GM12875 (cell line): Measurements from ENCODE around the gene PNMA8A.

Source experiments
- H3K4me3 ChIP-seq: one replicate; pipeline ENCODE4 v1.5.1; 2011; ENCODE audit warnings: low read depth, low read length, control low read depth
- TF ChIP-seq, protein P1 (sequence below): IDR thresholded peaks from 2 replicates; pipeline ENCODE4 v1.5.1; 2011; ENCODE audit warnings: low read depth, mild to moderate bottlenecking, control low read depth, inconsistent platforms, low read length, moderate library complexity, borderline replicate concordance; ENCODE audit not compliant: insufficient read depth

The PNMA8A gene

DNA sequence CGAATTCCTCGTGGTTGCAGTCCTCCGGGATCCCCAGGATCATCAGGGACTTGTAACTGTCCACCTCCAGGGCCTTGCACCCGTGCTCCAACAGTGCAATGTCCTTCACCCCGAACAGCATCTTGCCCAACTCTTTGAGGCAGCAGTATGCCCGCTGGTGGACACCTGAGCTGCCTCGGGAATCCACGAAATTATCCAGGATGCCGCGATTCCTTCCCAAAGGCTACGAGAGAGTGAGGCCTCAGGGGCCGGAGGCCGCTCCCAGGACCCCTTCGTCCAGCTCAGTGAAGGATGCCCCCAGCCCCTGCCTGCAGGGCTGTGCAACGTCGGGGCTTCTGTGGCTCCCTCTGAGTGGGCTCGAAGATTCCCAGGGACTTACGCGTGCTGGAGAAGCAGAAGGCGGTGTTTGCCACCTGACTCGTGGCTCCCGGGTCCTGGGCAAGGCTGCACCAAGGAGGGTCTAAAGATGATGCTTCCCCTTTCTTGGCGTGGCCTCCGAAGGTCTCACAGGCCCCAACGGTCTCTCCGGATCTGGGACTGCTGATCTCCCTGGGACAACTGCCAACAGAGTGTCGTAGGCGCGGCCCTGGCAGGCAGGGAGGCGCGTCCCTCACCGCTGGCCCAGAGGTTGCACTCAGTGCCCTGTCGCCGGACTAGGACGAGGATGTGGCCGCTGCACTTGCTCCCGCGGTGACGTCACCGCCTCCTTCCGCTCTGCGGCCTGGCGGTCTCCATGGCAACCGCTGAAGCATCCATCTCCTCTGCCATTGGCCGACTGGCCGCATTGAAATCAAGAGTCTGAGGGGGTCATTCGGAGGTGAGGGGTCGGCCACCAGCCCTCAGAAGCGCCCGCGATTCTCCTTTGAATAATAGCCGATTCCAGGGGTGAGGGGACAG, 42.9 kb downstream of the PNMA8A start, which contains the start of gene PNMA8C:
PNMA8C (minus strand) TSS at position 698 of the 897 bp plus-strand sequence; CDS start at position 121, 577 bp downstream.
- no peak within 1 kb of the TSS for H3K4me3 ChIP-seq
- TF ChIP-seq, protein P1, sequence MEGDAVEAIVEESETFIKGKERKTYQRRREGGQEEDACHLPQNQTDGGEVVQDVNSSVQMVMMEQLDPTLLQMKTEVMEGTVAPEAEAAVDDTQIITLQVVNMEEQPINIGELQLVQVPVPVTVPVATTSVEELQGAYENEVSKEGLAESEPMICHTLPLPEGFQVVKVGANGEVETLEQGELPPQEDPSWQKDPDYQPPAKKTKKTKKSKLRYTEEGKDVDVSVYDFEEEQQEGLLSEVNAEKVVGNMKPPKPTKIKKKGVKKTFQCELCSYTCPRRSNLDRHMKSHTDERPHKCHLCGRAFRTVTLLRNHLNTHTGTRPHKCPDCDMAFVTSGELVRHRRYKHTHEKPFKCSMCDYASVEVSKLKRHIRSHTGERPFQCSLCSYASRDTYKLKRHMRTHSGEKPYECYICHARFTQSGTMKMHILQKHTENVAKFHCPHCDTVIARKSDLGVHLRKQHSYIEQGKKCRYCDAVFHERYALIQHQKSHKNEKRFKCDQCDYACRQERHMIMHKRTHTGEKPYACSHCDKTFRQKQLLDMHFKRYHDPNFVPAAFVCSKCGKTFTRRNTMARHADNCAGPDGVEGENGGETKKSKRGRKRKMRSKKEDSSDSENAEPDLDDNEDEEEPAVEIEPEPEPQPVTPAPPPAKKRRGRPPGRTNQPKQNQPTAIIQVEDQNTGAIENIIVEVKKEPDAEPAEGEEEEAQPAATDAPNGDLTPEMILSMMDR = no peak

DNA sequence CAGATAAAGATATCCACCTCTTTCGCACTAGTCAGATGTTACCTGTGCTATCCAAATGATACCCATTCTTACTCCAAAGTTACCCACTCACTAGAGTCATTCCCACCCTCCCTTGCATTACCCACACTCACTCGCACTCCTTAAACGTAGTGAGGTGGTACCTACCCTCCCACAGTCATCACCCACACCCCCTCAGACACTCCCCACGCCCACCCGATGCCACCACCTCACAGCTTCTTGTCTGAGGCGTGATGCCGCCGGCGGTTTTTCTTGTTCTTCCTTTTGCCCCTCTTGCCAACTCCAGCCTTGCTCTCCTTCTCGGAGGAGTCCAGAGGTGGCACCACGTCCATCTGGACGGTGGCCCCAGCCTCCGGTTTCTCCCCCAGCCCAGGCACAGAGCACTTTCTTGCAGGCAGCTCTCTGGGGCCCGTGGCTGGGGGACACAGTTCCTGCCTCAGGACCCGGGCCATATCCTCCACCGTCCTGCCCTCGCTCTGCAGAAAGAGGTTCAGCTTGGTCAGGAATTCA, 43.8 kb downstream of the PNMA8A start:
- TF ChIP-seq, protein P1 = no peak
- no peak overlapping the region for H3K4me3 ChIP-seq

DNA sequence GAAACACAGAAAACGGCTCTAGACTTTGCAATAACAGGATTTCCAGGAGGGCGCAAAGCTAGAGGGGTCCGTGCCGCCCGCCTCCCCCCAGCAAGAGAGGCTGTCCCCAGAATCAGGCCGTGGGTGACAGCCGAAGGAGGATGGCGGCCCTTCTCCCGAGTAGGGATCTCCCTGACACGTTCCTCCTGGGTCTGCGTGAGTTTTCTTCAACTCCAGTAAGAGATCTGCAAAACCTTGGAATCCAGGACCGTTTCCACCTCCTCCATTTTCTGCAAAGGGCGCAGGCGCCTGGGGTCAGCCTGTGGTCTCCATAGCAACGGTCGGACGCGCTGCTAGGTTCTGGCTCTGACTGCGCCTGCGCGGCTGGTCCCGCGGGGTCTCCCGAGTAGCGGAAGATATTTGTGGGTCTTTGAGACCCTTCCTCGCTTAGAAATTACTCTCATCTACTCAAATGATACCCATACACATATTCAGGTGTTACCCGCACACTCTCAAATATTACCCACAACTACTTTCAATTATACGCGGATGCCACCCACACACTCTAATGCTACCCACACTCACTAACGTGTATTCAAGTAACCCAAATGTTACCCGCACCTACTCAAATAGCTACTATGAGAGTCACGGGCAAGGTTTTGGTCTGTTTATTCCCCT, 44.7 kb downstream of the PNMA8A start:
- H3K4me3 ChIP-seq = no peak overlapping the region
- TF ChIP-seq, protein P1 = no peak

DNA sequence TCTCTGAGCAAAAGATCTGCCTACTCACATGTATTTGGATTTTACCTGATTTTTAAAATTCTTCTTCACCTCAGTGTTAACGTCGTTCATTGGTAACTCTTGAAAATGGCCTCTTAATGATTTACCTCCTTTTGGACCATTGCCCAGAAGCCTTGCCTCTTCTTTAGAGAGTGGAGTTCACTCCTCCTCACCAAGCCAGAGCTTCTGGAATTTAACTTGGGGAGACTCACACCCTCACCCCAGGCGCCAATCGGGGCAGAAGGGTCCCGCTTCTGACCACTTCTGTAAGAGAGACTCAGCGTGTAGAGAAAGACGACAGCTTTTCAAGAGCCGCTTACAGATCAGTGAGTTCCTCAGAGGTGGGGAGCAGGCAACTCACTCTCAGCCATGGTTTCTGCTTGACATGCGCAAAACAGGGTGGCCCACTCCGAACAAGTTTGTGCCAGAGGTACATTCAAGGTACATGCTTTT, 45.3 kb downstream of the PNMA8A start:
- H3K4me3 ChIP-seq = no peak overlapping the region
- TF ChIP-seq, protein P1 = no peak

DNA sequence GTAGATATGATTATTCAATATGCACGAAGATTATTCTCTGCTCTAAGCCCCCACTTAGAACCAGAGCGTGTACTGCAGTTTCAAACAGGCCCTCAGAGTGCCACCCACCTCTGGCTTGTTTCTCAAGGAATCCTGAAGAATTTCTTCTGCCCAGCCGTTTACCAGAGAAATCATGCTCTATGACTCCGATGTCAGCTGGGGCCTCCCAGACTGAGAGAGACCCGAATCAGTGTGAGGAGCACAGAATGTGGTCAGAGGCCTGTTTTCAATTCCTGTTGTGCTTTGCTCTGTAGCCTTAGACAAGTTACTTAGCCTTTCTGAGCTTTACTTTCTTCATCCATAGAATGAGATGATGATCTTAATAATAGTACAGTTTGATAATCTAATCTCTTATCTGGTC, 48.2 kb downstream of the PNMA8A start:
- H3K4me3 ChIP-seq = no peak overlapping the region
- TF ChIP-seq, protein P1 = no peak

DNA sequence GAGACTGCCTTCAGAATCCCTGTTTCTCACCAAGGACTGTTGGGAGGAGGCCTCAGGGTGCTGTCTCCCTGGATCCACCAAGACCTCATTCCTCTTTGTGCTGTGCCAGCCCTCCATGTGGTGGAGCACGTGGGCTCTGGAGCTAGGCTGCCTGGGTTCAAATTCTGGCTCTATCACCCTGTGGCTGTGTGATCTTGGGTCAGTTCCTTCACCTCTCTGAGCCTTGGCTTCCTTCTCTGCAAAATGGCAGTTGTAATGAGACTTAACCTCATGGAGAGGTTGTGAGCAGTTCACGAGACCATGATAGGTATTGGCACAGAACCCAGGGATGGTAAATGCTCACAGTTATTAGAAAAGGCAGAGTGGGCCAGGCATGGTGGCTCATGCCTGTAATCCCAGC, 49.0 kb downstream of the PNMA8A start:
- H3K4me3 ChIP-seq = no peak overlapping the region
- TF ChIP-seq, protein P1 = no peak
